Measurements from ENCODE around the gene ARAP1. TPM values are rescaled to one million over a fixed set of nuclear protein-coding genes. Genes with fewer than 3 reads are reported as not detected.

The ARAP1 gene
- total and polyA plus RNA-seq, 2 of the 8 experiments (the other 6 are each of a cell fraction or from before 2014, with no cell fraction given) = 25.7 to 61.6 TPM

DNA sequence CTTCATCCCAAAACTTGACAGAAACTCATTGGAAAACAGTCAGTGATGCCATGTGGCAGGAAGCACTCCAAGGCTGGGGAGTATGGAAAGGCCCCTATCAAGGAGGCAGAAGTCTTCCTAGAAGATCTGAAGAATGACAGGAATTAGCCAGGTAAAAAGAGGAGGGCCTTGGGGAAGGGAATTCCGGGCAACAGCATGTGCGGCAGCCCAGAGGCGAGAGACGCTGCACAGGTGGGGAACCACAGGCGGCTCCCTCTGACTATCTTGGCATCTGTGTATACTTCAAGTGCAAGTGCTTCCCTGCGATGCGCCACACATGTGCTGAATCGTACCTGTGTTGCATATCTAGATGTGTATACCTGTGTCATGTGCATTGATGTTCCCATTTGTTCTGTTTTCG is 90.7 kb downstream of the ARAP1 start:
- H3K79me1 ChIP-seq (ENCODE audit: low read depth, low read length) = no peaks in the 10 kb centered on the region
- no peak overlapping the region for H3K18ac ChIP-seq (ENCODE audit: extremely low read depth, low read length)
- TF ChIP-seq SP2 (IDR thresholded peaks at IDR 0.05; ENCODE audit: low read length) (no peak), ASH2L (IDR thresholded peaks at IDR 0.05; ENCODE audit: low read length) (no peak), KDM5A (IDR thresholded peaks at IDR 0.05; ENCODE audit: low read length) (no peak), HDAC6 (IDR thresholded peaks at IDR 0.05; ENCODE audit: low read depth, low read length) (no peak), SIX5 (IDR thresholded peaks at IDR 0.05; ENCODE audit: low read depth, low read length) (no peak)
- H3K23me2 ChIP-seq (ENCODE audit: low read depth, low read length) = no peaks in the 10 kb centered on the region
- no peak overlapping the region for H4K91ac ChIP-seq (replicated peaks; ENCODE audit: insufficient read length, low read length)
- no peak overlapping the region for H3K56ac ChIP-seq (replicated peaks; ENCODE audit: insufficient read length, low read depth, low read length)
- DNase-seq (ENCODE audit: low read depth in 1 of 2, low spot score in 2 of 2) (no peak), FAIRE-seq (no peak)
- no peaks in the 10 kb centered on the region for H3K79me2 ChIP-seq (ENCODE audit: control insufficient read depth in 1 of 2, insufficient read depth in 2 of 2, low read length in 2 of 2)
- no peak overlapping the region for H2BK120ac ChIP-seq (replicated peaks; ENCODE audit: low read depth, low read length)
- CTCF ChIA-PET (ENCODE audit: partially characterized antibody) = interaction anchor here (0.7 to 39.6 kb wide), 7 partner anchors 8 to 156 kb away, joined by 3 to 552 read pairs (median 6); no protein-coding TSS in a partner anchor
- no peak overlapping the region for H2AFZ ChIP-seq (ENCODE audit: low read length)
- no peak overlapping the region for H2AK5ac ChIP-seq (ENCODE audit: low read depth, low read length)
- 91% methylated on average over 9 of the region's 9 CpGs; no CpG with 5 or more reads in 1 of the 2 experiments for WGBS, 2 experiments (ENCODE audit: extremely low coverage in 1 of 2, insufficient coverage in 1 of 2, insufficient read length in 1 of 2, insufficient replicate concordance in 2 of 2, low coverage in 1 of 2, low lambda C conversion rate in 2 of 2, missing lambda C conversion rate in 1 of 2)
- no peak overlapping the region for H3K9ac ChIP-seq (replicated peaks in 1 of 4; ENCODE audit: extremely low read depth in 1 of 4, low read depth in 3 of 4, low read length in 3 of 4)
- POLR2A ChIA-PET (ENCODE audit: partially characterized antibody) = no interaction called here
- H3K23ac ChIP-seq (ENCODE audit: insufficient read length) = no peak overlapping the region
- no peak overlapping the region for H2BK12ac ChIP-seq (ENCODE audit: low read depth, low read length)
- H3K27ac ChIP-seq (ENCODE audit: low read depth, low read length) = no peak overlapping the region
- no peak overlapping the region for H3K14ac ChIP-seq (ENCODE audit: insufficient read length)
- no peak overlapping the region for H3K4me3 ChIP-seq (ENCODE audit: extremely low read depth in 1 of 4, insufficient read depth in 2 of 4, low read depth in 3 of 4, low read length in 4 of 4)
- H3K36me3 ChIP-seq (ENCODE audit: control insufficient read depth in 2 of 4, insufficient read depth in 4 of 4, low read length in 3 of 4) = no peaks in the 10 kb centered on the region
- no peaks in the 10 kb centered on the region for H4K20me1 ChIP-seq (replicated peaks in 1 of 2; ENCODE audit: control insufficient read depth in 1 of 2, insufficient read depth in 2 of 2, low read length in 2 of 2)
- H2BK15ac ChIP-seq (ENCODE audit: low read length) = no peak overlapping the region
- no peak overlapping the region for H4K8ac ChIP-seq (ENCODE audit: extremely low read depth, insufficient read depth, low read length)
- H3K27me3 ChIP-seq (replicated peaks in 1 of 4; ENCODE audit: control insufficient read depth in 3 of 4, extremely low read depth in 1 of 4, insufficient read depth in 3 of 4, low read length in 3 of 4) = no peaks in the 10 kb centered on the region
- no peak overlapping the region for H3K4ac ChIP-seq (replicated peaks; ENCODE audit: insufficient read length, low read depth, low read length)
- H3K4me1 ChIP-seq (replicated peaks in 1 of 4; ENCODE audit: control insufficient read depth in 3 of 4, insufficient read depth in 4 of 4, low read length in 3 of 4) = peaks cover 0 to 2% (median 1%) of the 10 kb centered on the region in 4 experiments; a peak in 2 of 7 replicates
- no peak overlapping the region for H2BK5ac ChIP-seq (ENCODE audit: low read depth, low read length)
- no peak overlapping the region for H4K5ac ChIP-seq (ENCODE audit: insufficient read length, low read depth, low read length)
- no peak overlapping the region for H2BK20ac ChIP-seq (ENCODE audit: low read length)
- H3K4me2 ChIP-seq (ENCODE audit: insufficient read depth in 1 of 2, low read depth in 2 of 2, low read length in 2 of 2) = no peak overlapping the region
- H3K9me3 ChIP-seq (ENCODE audit: insufficient read depth in 2 of 2, low read depth in 1 of 2, low read length in 1 of 2) = no peaks in the 10 kb centered on the region

All from H1 (cell line).